ENCODE results near the gene OR8I2. TPM values are rescaled to one million over a fixed set of nuclear protein-coding genes. Genes with fewer than 3 reads are reported as not detected.
"Not testable (repeated sequence)": the region's sequence is repeated elsewhere in the genome, so short reads cannot be mapped to it uniquely, and the experiment has no call there.

Gene OR8I2
- total and polyA plus RNA-seq, 9 donors: not detected

DNA sequence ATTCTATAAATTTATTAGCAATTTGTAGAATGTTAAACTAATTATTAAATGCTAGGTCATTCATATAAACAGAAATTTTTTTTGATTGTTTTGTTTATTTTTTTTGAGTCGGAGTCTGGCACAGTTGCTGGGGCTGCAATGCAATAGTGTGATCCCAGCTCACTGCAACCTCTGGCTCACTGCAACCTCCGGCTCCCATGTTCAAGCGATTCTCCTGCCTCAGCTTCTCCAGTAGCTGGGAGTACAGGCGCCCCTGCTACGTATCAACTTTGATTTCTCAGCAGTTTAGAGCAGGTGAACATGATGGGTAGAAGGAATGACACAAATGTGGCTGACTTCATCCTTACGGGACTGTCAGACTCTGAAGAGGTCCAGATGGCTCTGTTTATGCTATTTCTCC lies 29.0 kb downstream of the OR8I2 start, which contains the start of gene OR8H3:
OR8H3 (plus strand) TSS at position 301 of the 400 bp plus-strand sequence; CDS start at position 301, 0 bp downstream.
- no peaks in the 10 kb centered on the region for H3K4me1 ChIP-seq (ENCODE audit: control insufficient read depth, insufficient read depth, low read length)
- no peaks in the 10 kb centered on the region for H3K9me3 ChIP-seq (replicated peaks; ENCODE audit: control insufficient read depth, low read depth, low read length)
- WGBS (ENCODE audit: insufficient coverage): 82% methylated on average over 2 of the region's 6 CpGs
- no peaks in the 10 kb centered on the region for H3K36me3 ChIP-seq (ENCODE audit: control insufficient read depth, insufficient read depth, low read length)
- H3K4me3 ChIP-seq (ENCODE audit: low read length): no peak within 1 kb of the TSS
- H3K27me3 ChIP-seq (ENCODE audit: control insufficient read depth, insufficient read depth, low read length): no peaks in the 10 kb centered on the region
- DNase-seq: no peak
- no peak within 1 kb of the TSS for H3K27ac ChIP-seq (ENCODE audit: low read length)

DNA sequence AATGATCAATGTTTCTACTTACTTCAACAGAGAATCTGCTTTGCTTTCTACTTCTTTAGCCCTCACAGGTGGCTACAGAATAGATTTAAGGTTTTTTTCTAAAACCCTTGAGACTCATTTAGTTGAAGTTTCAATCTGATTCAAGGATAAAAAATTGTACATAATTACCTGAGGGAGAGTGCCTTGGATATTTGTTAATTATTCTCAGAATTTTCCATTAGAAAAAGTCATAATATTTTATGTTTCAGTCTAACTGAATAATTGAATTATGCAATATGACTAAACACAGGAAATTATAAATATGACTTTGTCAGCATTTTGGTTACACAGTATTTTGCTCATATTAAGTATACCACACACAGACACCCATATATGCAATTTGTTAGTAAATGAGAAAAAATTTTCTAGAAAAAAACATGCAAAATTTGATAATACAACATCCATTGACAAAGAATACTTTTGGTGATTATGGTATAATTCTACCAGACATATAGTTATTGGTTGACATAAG lies 47.1 kb downstream of the OR8I2 start, which contains the start of gene OR8J3:
OR8J3 (minus strand) TSS at position 51 of the 511 bp plus-strand sequence. CDS start 2,483 bp downstream, outside the sequence.
- H3K27ac ChIP-seq (ENCODE audit: low read length): no peak within 1 kb of the TSS
- H3K9me3 ChIP-seq (replicated peaks; ENCODE audit: control insufficient read depth, low read depth, low read length): peaks cover 5% of the 10 kb centered on the region
- H3K4me1 ChIP-seq (ENCODE audit: control insufficient read depth, insufficient read depth, low read length): no peaks in the 10 kb centered on the region
- no peaks in the 10 kb centered on the region for H3K27me3 ChIP-seq (ENCODE audit: control insufficient read depth, insufficient read depth, low read length)
- no peak for DNase-seq
- no peaks in the 10 kb centered on the region for H3K36me3 ChIP-seq (ENCODE audit: control insufficient read depth, insufficient read depth, low read length)
- no peak within 1 kb of the TSS for H3K4me3 ChIP-seq (ENCODE audit: low read length)

DNA sequence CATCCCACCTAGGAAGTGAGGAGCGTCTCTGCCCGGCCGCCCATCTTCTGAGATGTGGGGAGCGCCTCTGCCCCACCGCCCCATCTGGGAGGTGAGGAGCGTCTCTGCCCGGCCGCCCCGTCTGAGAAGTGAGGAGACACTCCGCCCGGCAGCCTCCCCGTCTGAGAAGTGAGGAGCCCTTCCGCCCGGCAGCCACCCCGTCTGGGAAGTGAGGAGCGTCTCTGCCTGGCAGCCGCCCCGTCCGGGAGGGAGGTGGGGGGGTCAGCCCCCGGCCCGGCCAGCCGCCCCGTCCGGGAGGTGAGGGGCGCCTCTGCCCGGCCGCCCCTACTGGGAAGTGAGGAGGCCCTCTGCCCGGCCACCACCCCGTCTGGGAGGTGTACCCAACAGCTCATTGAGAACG lies 50.6 kb downstream of the OR8I2 start:
- not testable (repeated sequence) for H3K9me3 ChIP-seq (replicated peaks; ENCODE audit: control insufficient read depth, low read depth, low read length); H3K4me1 ChIP-seq (ENCODE audit: control insufficient read depth, insufficient read depth, low read length); H3K27ac ChIP-seq (ENCODE audit: low read length); DNase-seq; H3K36me3 ChIP-seq (ENCODE audit: control insufficient read depth, insufficient read depth, low read length); H3K27me3 ChIP-seq (ENCODE audit: control insufficient read depth, insufficient read depth, low read length); H3K4me3 ChIP-seq (ENCODE audit: low read length)
- WGBS (ENCODE audit: insufficient coverage): 91% methylated on average over 6 of the region's 30 CpGs

Other genes starting within 250 kb of the OR8I2 start
- gene TRIM51, start 210.0 kb upstream of the OR8I2 start, total RNA-seq: not detected
- not detected for gene TRIM51, start 210.0 kb upstream of the OR8I2 start, polyA plus RNA-seq (ENCODE audit: insufficient read depth in 1 of 8, insufficient read length in 8 of 8, low replicate concordance in 1 of 8)
- not detected for gene OR5W2, start 178.7 kb upstream of the OR8I2 start, total RNA-seq
- not detected for gene OR5W2, start 178.7 kb upstream of the OR8I2 start, polyA plus RNA-seq (ENCODE audit: insufficient read depth in 1 of 8, insufficient read length in 8 of 8, low replicate concordance in 1 of 8)
- gene OR5I1, start 156.9 kb upstream of the OR8I2 start, total RNA-seq: not detected
- gene OR5I1, start 156.9 kb upstream of the OR8I2 start, polyA plus RNA-seq (ENCODE audit: insufficient read depth in 1 of 8, insufficient read length in 8 of 8, low replicate concordance in 1 of 8): not detected
- gene OR10AG1, start 123.4 kb upstream of the OR8I2 start, total RNA-seq: not detected
- not detected for gene OR10AG1, start 123.4 kb upstream of the OR8I2 start, polyA plus RNA-seq (ENCODE audit: insufficient read depth in 1 of 8, insufficient read length in 8 of 8, low replicate concordance in 1 of 8)
- not detected for gene OR5F1, start 98.7 kb upstream of the OR8I2 start, total RNA-seq
- not detected for gene OR5F1, start 98.7 kb upstream of the OR8I2 start, polyA plus RNA-seq (ENCODE audit: insufficient read depth in 1 of 8, insufficient read length in 8 of 8, low replicate concordance in 1 of 8)
- gene OR5AS1, start 65.7 kb upstream of the OR8I2 start, total RNA-seq: not detected
- gene OR5AS1, start 65.7 kb upstream of the OR8I2 start, polyA plus RNA-seq (ENCODE audit: insufficient read depth in 1 of 8, insufficient read length in 8 of 8, low replicate concordance in 1 of 8): under 1 TPM in 5 of 8 donors, not detected in 3; 0.03 to 0.14 (median 0.03) TPM
- not detected for gene OR8H2, start 10.4 kb downstream of the OR8I2 start, total RNA-seq
- gene OR8H2, start 10.4 kb downstream of the OR8I2 start, polyA plus RNA-seq (ENCODE audit: insufficient read depth in 1 of 8, insufficient read length in 8 of 8, low replicate concordance in 1 of 8): under 1 TPM in 3 of 8 donors, not detected in 5; 0.04 to 0.13 (median 0.05) TPM
- gene OR8H3, start 29.1 kb downstream of the OR8I2 start, total RNA-seq: not detected
- not detected for gene OR8H3, start 29.1 kb downstream of the OR8I2 start, polyA plus RNA-seq (ENCODE audit: insufficient read depth in 1 of 8, insufficient read length in 8 of 8, low replicate concordance in 1 of 8)
- not detected for gene OR8J3, start 46.9 kb downstream of the OR8I2 start, total RNA-seq
- gene OR8J3, start 46.9 kb downstream of the OR8I2 start, polyA plus RNA-seq (ENCODE audit: insufficient read depth in 1 of 8, insufficient read length in 8 of 8, low replicate concordance in 1 of 8): not detected
- not detected for gene OR8K5, start 67.0 kb downstream of the OR8I2 start, total RNA-seq
- not detected for gene OR8K5, start 67.0 kb downstream of the OR8I2 start, polyA plus RNA-seq (ENCODE audit: insufficient read depth in 1 of 8, insufficient read length in 8 of 8, low replicate concordance in 1 of 8)
- gene OR5J2, start 83.3 kb downstream of the OR8I2 start, total RNA-seq: not detected
- not detected for gene OR5J2, start 83.3 kb downstream of the OR8I2 start, polyA plus RNA-seq (ENCODE audit: insufficient read depth in 1 of 8, insufficient read length in 8 of 8, low replicate concordance in 1 of 8)
- gene OR5T2, start 140.9 kb downstream of the OR8I2 start, total RNA-seq: not detected
- gene OR5T2, start 140.9 kb downstream of the OR8I2 start, polyA plus RNA-seq (ENCODE audit: insufficient read depth in 1 of 8, insufficient read length in 8 of 8, low replicate concordance in 1 of 8): not detected
- not detected for gene OR5T3, start 158.9 kb downstream of the OR8I2 start, total RNA-seq
- not detected for gene OR5T3, start 158.9 kb downstream of the OR8I2 start, polyA plus RNA-seq (ENCODE audit: insufficient read depth in 1 of 8, insufficient read length in 8 of 8, low replicate concordance in 1 of 8)
- not detected for gene OR5T1, start 180.8 kb downstream of the OR8I2 start, total RNA-seq
- gene OR5T1, start 180.8 kb downstream of the OR8I2 start, polyA plus RNA-seq (ENCODE audit: insufficient read depth in 1 of 8, insufficient read length in 8 of 8, low replicate concordance in 1 of 8): not detected
- gene OR8H1, start 198.9 kb downstream of the OR8I2 start, total RNA-seq: not detected
- gene OR8H1, start 198.9 kb downstream of the OR8I2 start, polyA plus RNA-seq (ENCODE audit: insufficient read depth in 1 of 8, insufficient read length in 8 of 8, low replicate concordance in 1 of 8): under 1 TPM in 1 of 8 donors, not detected in 7; 0.12 TPM
- not detected for gene OR8K3, start 221.8 kb downstream of the OR8I2 start, total RNA-seq
- not detected for gene OR8K3, start 221.8 kb downstream of the OR8I2 start, polyA plus RNA-seq (ENCODE audit: insufficient read depth in 1 of 8, insufficient read length in 8 of 8, low replicate concordance in 1 of 8)

Data from muscle of leg (tissue), 11 donors.